Muscle layer of colon (tissue), 2 donors: Measurements from ENCODE around the gene HNRNPC.
"Not testable (repeated sequence)": the region's sequence is repeated elsewhere in the genome, so short reads cannot be mapped to it uniquely, and the experiment has no call there.

ENCODE experiments used
- H3K27ac ChIP-seq: one replicate; pipeline ENCODE4 v1.7.0; 2013; ENCODE audit warnings: low read depth, mild to moderate bottlenecking, low read length, moderate library complexity
- H3K27me3 ChIP-seq, 2 donors: one replicate each; pipeline ENCODE4 v1.7.0; 2013; ENCODE audit warnings: low read length in 2 of 2, mild to moderate bottlenecking in 2 of 2; ENCODE audit not compliant: insufficient read depth in 2 of 2, control insufficient read depth in 1 of 2
- H3K36me3 ChIP-seq: one replicate; pipeline ENCODE4 v1.7.0; 2013; ENCODE audit warnings: mild to moderate bottlenecking, low read length; ENCODE audit not compliant: insufficient read depth
- H3K4me1 ChIP-seq: one replicate; pipeline ENCODE4 v1.7.0; 2013; ENCODE audit warnings: mild to moderate bottlenecking, low read length; ENCODE audit not compliant: insufficient read depth
- H3K4me3 ChIP-seq, 2 donors: one replicate each; pipeline ENCODE4 v1.7.0; 2013; ENCODE audit warnings: low read length in 2 of 2, low read depth in 1 of 2, mild to moderate bottlenecking in 1 of 2, moderate library complexity in 1 of 2
- H3K9ac ChIP-seq: one replicate; pipeline ENCODE4 v1.7.0; 2013; ENCODE audit warnings: low read length
- H3K9me3 ChIP-seq: one replicate; pipeline ENCODE4 v1.7.0; 2013; ENCODE audit warnings: mild to moderate bottlenecking, low read length
- donor health status: abdominal sarcoma.
- donor health status: Adenocarcinoma of cecum.

HNRNPC gene

GRCh38 chr14:21219561-21220111 is 49.6 kb downstream of the HNRNPC start:
- Histone ChIP-seq H3K9me3 (no peaks in the 10 kb centered on the region), H3K9ac (no peak overlapping the region), H3K36me3 (peaks cover 37% of the 10 kb centered on the region), H3K4me1 (peaks cover 21% of the 10 kb centered on the region), H3K27ac (no peak overlapping the region), H3K27me3 (no peaks in the 10 kb centered on the region), H3K4me3 (no peak overlapping the region)

DNA sequence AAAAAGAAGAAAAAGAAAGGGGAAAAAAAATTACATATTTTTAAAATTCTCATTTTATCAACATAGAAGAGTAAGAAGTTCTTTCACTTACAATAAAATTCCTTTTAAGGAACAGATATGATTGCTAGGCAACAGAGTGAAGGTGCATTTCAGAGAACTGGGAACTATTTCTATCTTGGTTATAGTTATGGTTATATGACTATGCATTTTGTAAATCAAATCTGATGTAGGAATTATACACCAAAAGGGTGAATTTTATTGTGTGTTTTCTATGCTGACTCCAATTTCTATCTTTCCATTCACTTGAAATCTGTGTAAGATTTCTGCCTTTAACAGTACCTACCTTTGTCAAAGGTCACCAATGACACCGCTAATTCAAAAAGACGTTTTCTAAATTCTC is 50.1 kb downstream of the HNRNPC start:
- peaks cover 37% of the 10 kb centered on the region for H3K36me3 ChIP-seq
- peaks cover 21% of the 10 kb centered on the region for H3K4me1 ChIP-seq
- H3K4me3 ChIP-seq: no peak overlapping the region
- H3K9ac ChIP-seq: no peak overlapping the region
- H3K27me3 ChIP-seq: no peaks in the 10 kb centered on the region
- H3K27ac ChIP-seq: no peak overlapping the region
- no peaks in the 10 kb centered on the region for H3K9me3 ChIP-seq

- no peak overlapping the region for H3K27ac ChIP-seq
- H3K9ac ChIP-seq: no peak overlapping the region
- H3K27me3 ChIP-seq: no peaks in the 10 kb centered on the region
- H3K4me3 ChIP-seq: no peak overlapping the region
- H3K9me3 ChIP-seq: no peaks in the 10 kb centered on the region
- H3K36me3 ChIP-seq: peaks cover 49% of the 10 kb centered on the region
- peaks cover 21% of the 10 kb centered on the region for H3K4me1 ChIP-seq
These were observed 53.4 kb downstream of the HNRNPC start for GRCh38 chr14:21215879-21216251.

DNA sequence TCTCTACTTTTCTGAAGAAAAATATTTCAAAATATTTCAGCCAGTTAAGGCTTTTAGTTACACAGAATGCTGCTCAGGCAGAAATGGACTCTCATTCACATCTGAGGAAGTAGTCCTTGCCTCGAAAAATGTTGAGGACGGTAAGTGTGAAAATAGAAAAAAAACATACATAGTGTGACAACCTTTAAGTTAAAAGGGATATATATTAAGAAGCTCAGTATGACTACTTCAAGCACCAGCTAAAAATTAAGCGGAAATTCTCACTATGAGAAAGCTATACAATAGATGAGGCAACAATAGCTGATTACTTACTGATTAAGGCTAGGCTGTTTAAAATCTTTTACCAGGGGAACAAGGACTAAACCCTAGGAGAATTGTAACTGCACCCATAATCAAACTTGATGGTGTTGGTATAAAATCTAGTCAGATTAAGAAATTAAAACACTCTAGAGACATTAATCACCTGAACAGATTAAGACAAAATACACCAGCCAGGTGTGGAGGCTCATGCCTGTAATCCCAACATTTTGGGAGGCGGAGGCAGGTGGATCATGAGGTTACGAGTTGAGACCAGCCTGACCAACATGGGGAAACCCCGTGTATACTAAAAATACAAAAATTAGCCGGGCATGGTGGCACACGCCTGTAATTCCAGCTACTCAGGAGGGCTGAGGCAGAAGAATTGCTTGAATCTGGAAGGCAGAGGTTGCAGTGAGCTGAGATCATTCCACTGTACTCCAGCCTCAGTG is 53.9 kb downstream of the HNRNPC start:
- peaks cover 21% of the 10 kb centered on the region for H3K4me1 ChIP-seq
- no peaks in the 10 kb centered on the region for H3K9me3 ChIP-seq
- H3K36me3 ChIP-seq: peaks cover 48% of the 10 kb centered on the region
- H3K9ac ChIP-seq: no peak overlapping the region
- no peaks in the 10 kb centered on the region for H3K27me3 ChIP-seq
- H3K4me3 ChIP-seq: no peak overlapping the region
- H3K27ac ChIP-seq: no peak overlapping the region

- peaks cover 48% of the 10 kb centered on the region for H3K36me3 ChIP-seq
- H3K9me3 ChIP-seq: no peaks in the 10 kb centered on the region
- peaks cover 11% of the 10 kb centered on the region for H3K4me1 ChIP-seq
- no peak overlapping the region for H3K4me3 ChIP-seq
- H3K27me3 ChIP-seq: no peaks in the 10 kb centered on the region
- no peak overlapping the region for H3K9ac ChIP-seq
- H3K27ac ChIP-seq: no peak overlapping the region
These were observed 55.6 kb downstream of the HNRNPC start for GRCh38 chr14:21213652-21214051.

GRCh38 chr14:21212824-21213223 is 56.4 kb downstream of the HNRNPC start:
- H3K27ac ChIP-seq, H3K4me1 ChIP-seq, H3K4me3 ChIP-seq, H3K27me3 ChIP-seq, H3K9me3 ChIP-seq, H3K9ac ChIP-seq: not testable (repeated sequence)
- H3K36me3 ChIP-seq: peaks cover 56% of the 10 kb centered on the region

DNA sequence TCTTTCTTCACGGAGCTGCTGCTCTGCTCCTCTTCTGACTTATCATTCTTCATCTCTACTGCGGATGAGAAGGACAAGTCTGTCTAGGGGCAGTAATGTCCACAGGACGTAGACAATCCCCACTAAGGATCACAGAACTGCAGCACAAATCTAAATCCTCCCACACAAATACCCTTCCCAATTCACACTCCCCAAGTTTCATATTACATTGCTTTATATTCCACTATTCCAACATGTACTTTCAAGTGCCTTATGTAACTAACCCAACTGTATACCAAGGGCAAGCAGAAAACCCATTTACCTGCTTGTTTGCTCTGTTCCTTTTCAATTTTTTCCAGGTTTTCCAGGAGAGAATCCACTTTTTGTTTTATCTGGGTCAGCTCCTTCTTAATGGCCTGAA is 57.7 kb downstream of the HNRNPC start:
- Histone ChIP-seq H3K27ac (no peak overlapping the region), H3K27me3 (no peaks in the 10 kb centered on the region), H3K36me3 (peaks cover 63% of the 10 kb centered on the region), H3K9me3 (no peaks in the 10 kb centered on the region), H3K4me3 (no peak overlapping the region), H3K4me1 (no peaks in the 10 kb centered on the region), H3K9ac (no peak overlapping the region)

GRCh38 chr14:21210023-21210422 is 59.2 kb downstream of the HNRNPC start:
- Histone ChIP-seq H3K27me3 (no peaks in the 10 kb centered on the region), H3K9ac (no peak overlapping the region), H3K4me3 (no peak overlapping the region), H3K4me1 (no peaks in the 10 kb centered on the region), H3K27ac (no peak overlapping the region), H3K36me3 (peaks cover 58% of the 10 kb centered on the region), H3K9me3 (no peaks in the 10 kb centered on the region)

GRCh38 chr14:21209185-21209584 is 60.1 kb downstream of the HNRNPC start:
- no peaks in the 10 kb centered on the region for H3K9me3 ChIP-seq
- peaks cover 58% of the 10 kb centered on the region for H3K36me3 ChIP-seq
- no peak overlapping the region for H3K27ac ChIP-seq
- H3K4me1 ChIP-seq: no peaks in the 10 kb centered on the region
- H3K9ac ChIP-seq: no peak overlapping the region
- H3K4me3 ChIP-seq: no peak overlapping the region
- H3K27me3 ChIP-seq: no peaks in the 10 kb centered on the region

GRCh38 chr14:21208554-21208953 is 60.7 kb downstream of the HNRNPC start:
- Histone ChIP-seq H3K27me3 (no peaks in the 10 kb centered on the region), H3K36me3 (peaks cover 58% of the 10 kb centered on the region), H3K9me3 (no peaks in the 10 kb centered on the region), H3K4me1 (no peaks in the 10 kb centered on the region), H3K4me3 (no peak overlapping the region), H3K27ac (no peak overlapping the region), H3K9ac (no peak overlapping the region)

GRCh38 chr14:21206753-21207684 is 62.2 kb downstream of the HNRNPC start:
- Histone ChIP-seq H3K4me1 (no peaks in the 10 kb centered on the region), H3K9ac (no peak overlapping the region), H3K27ac (no peak overlapping the region), H3K36me3 (peaks cover 46% of the 10 kb centered on the region), H3K4me3 (no peak overlapping the region), H3K9me3 (no peaks in the 10 kb centered on the region), H3K27me3 (no peaks in the 10 kb centered on the region)
